Measurements from ENCODE around the gene NLGN2.

The NLGN2 gene

GRCh38 chr17:7404737-7405349, 2.8 kb upstream of the NLGN2 start:
- Histone ChIP-seq H3K9me3 (ENCODE audit: control insufficient read depth, low read length) (no peaks in the 10 kb centered on the region), H3K27ac (ENCODE audit: insufficient read depth, low read length, poor library complexity, severe bottlenecking) (peak overlapping the region; percentile 67), H3K4me1 (ENCODE audit: control insufficient read depth, insufficient read depth, low read length, poor library complexity, severe bottlenecking) (peaks cover 19% of the 10 kb centered on the region), H3K4me3 (ENCODE audit: insufficient read depth, low read depth, low read length, poor library complexity, severe bottlenecking) (peak overlapping the region; percentile 89), H3K36me3 (ENCODE audit: control insufficient read depth, insufficient read depth, low read length) (no peaks in the 10 kb centered on the region), H3K27me3 (replicated peaks; ENCODE audit: control insufficient read depth, insufficient read depth, low read length, poor library complexity, severe bottlenecking) (no peaks in the 10 kb centered on the region)
- DNase-seq = peak in 2 of 3 donors; percentile 62 to 63

GRCh38 chr17:7405350-7406234, 2.1 kb upstream of the NLGN2 start:
- DNase-seq = no peak
- Histone ChIP-seq H3K27me3 (replicated peaks; ENCODE audit: control insufficient read depth, insufficient read depth, low read length, poor library complexity, severe bottlenecking) (no peaks in the 10 kb centered on the region), H3K9me3 (ENCODE audit: control insufficient read depth, low read length) (no peaks in the 10 kb centered on the region), H3K27ac (ENCODE audit: insufficient read depth, low read length, poor library complexity, severe bottlenecking) (peak overlapping the region; percentile 67), H3K36me3 (ENCODE audit: control insufficient read depth, insufficient read depth, low read length) (no peaks in the 10 kb centered on the region), H3K4me1 (ENCODE audit: control insufficient read depth, insufficient read depth, low read length, poor library complexity, severe bottlenecking) (peaks cover 19% of the 10 kb centered on the region), H3K4me3 (ENCODE audit: insufficient read depth, low read depth, low read length, poor library complexity, severe bottlenecking) (peak overlapping the region; percentile 89)

GRCh38 chr17:7406235-7406825, 1.3 kb upstream of the NLGN2 start:
- no peak overlapping the region for H3K4me3 ChIP-seq (ENCODE audit: insufficient read depth, low read depth, low read length, poor library complexity, severe bottlenecking)
- DNase-seq = no peak
- no peaks in the 10 kb centered on the region for H3K27me3 ChIP-seq (replicated peaks; ENCODE audit: control insufficient read depth, insufficient read depth, low read length, poor library complexity, severe bottlenecking)
- peaks cover 19% of the 10 kb centered on the region for H3K4me1 ChIP-seq (ENCODE audit: control insufficient read depth, insufficient read depth, low read length, poor library complexity, severe bottlenecking)
- H3K27ac ChIP-seq (ENCODE audit: insufficient read depth, low read length, poor library complexity, severe bottlenecking) = no peak overlapping the region
- no peaks in the 10 kb centered on the region for H3K36me3 ChIP-seq (ENCODE audit: control insufficient read depth, insufficient read depth, low read length)
- no peaks in the 10 kb centered on the region for H3K9me3 ChIP-seq (ENCODE audit: control insufficient read depth, low read length)

GRCh38 chr17:7407082-7407481, 563 bp upstream of the NLGN2 start:
- Histone ChIP-seq H3K4me1 (ENCODE audit: control insufficient read depth, insufficient read depth, low read length, poor library complexity, severe bottlenecking) (peaks cover 19% of the 10 kb centered on the region), H3K4me3 (ENCODE audit: insufficient read depth, low read depth, low read length, poor library complexity, severe bottlenecking) (no peak overlapping the region), H3K27ac (ENCODE audit: insufficient read depth, low read length, poor library complexity, severe bottlenecking) (no peak overlapping the region), H3K36me3 (ENCODE audit: control insufficient read depth, insufficient read depth, low read length) (no peaks in the 10 kb centered on the region), H3K27me3 (replicated peaks; ENCODE audit: control insufficient read depth, insufficient read depth, low read length, poor library complexity, severe bottlenecking) (no peaks in the 10 kb centered on the region), H3K9me3 (ENCODE audit: control insufficient read depth, low read length) (no peaks in the 10 kb centered on the region)
- DNase-seq = no peak

- no peaks in the 10 kb centered on the region for H3K9me3 ChIP-seq (ENCODE audit: control insufficient read depth, low read length)
- H3K27me3 ChIP-seq (replicated peaks; ENCODE audit: control insufficient read depth, insufficient read depth, low read length, poor library complexity, severe bottlenecking) = no peaks in the 10 kb centered on the region
- H3K27ac ChIP-seq (ENCODE audit: insufficient read depth, low read length, poor library complexity, severe bottlenecking) = no peak overlapping the region
- H3K4me3 ChIP-seq (ENCODE audit: insufficient read depth, low read depth, low read length, poor library complexity, severe bottlenecking) = no peak overlapping the region
- no peak for DNase-seq
- peaks cover 15% of the 10 kb centered on the region for H3K4me1 ChIP-seq (ENCODE audit: control insufficient read depth, insufficient read depth, low read length, poor library complexity, severe bottlenecking)
- no peaks in the 10 kb centered on the region for H3K36me3 ChIP-seq (ENCODE audit: control insufficient read depth, insufficient read depth, low read length)
Observed at GRCh38 chr17:7408252-7408727, 645 bp downstream of the NLGN2 start.

GRCh38 chr17:7408863-7409262, 1.2 kb downstream of the NLGN2 start:
- no peaks in the 10 kb centered on the region for H3K36me3 ChIP-seq (ENCODE audit: control insufficient read depth, insufficient read depth, low read length)
- no peaks in the 10 kb centered on the region for H3K9me3 ChIP-seq (ENCODE audit: control insufficient read depth, low read length)
- H3K27ac ChIP-seq (ENCODE audit: insufficient read depth, low read length, poor library complexity, severe bottlenecking) = no peak overlapping the region
- H3K27me3 ChIP-seq (replicated peaks; ENCODE audit: control insufficient read depth, insufficient read depth, low read length, poor library complexity, severe bottlenecking) = no peaks in the 10 kb centered on the region
- no peak for DNase-seq
- H3K4me3 ChIP-seq (ENCODE audit: insufficient read depth, low read depth, low read length, poor library complexity, severe bottlenecking) = no peak overlapping the region
- peaks cover 11% of the 10 kb centered on the region for H3K4me1 ChIP-seq (ENCODE audit: control insufficient read depth, insufficient read depth, low read length, poor library complexity, severe bottlenecking)

- Histone ChIP-seq H3K36me3 (ENCODE audit: control insufficient read depth, insufficient read depth, low read length) (no peaks in the 10 kb centered on the region), H3K27ac (ENCODE audit: insufficient read depth, low read length, poor library complexity, severe bottlenecking) (no peak overlapping the region), H3K9me3 (ENCODE audit: control insufficient read depth, low read length) (no peaks in the 10 kb centered on the region), H3K4me1 (ENCODE audit: control insufficient read depth, insufficient read depth, low read length, poor library complexity, severe bottlenecking) (peaks cover 11% of the 10 kb centered on the region), H3K4me3 (ENCODE audit: insufficient read depth, low read depth, low read length, poor library complexity, severe bottlenecking) (no peak overlapping the region), H3K27me3 (replicated peaks; ENCODE audit: control insufficient read depth, insufficient read depth, low read length, poor library complexity, severe bottlenecking) (no peaks in the 10 kb centered on the region)
- no peak for DNase-seq
Observed at GRCh38 chr17:7409716-7410115, 2.1 kb downstream of the NLGN2 start.

GRCh38 chr17:7410634-7411426, 3.2 kb downstream of the NLGN2 start:
- H3K4me1 ChIP-seq (ENCODE audit: control insufficient read depth, insufficient read depth, low read length, poor library complexity, severe bottlenecking) = no peaks in the 10 kb centered on the region
- no peak overlapping the region for H3K4me3 ChIP-seq (ENCODE audit: insufficient read depth, low read depth, low read length, poor library complexity, severe bottlenecking)
- no peak overlapping the region for H3K27ac ChIP-seq (ENCODE audit: insufficient read depth, low read length, poor library complexity, severe bottlenecking)
- H3K36me3 ChIP-seq (ENCODE audit: control insufficient read depth, insufficient read depth, low read length) = no peaks in the 10 kb centered on the region
- no peak for DNase-seq
- H3K9me3 ChIP-seq (ENCODE audit: control insufficient read depth, low read length) = no peaks in the 10 kb centered on the region
- no peaks in the 10 kb centered on the region for H3K27me3 ChIP-seq (replicated peaks; ENCODE audit: control insufficient read depth, insufficient read depth, low read length, poor library complexity, severe bottlenecking)

- Histone ChIP-seq H3K4me3 (ENCODE audit: insufficient read depth, low read depth, low read length, poor library complexity, severe bottlenecking) (no peak overlapping the region), H3K4me1 (ENCODE audit: control insufficient read depth, insufficient read depth, low read length, poor library complexity, severe bottlenecking) (no peaks in the 10 kb centered on the region), H3K36me3 (ENCODE audit: control insufficient read depth, insufficient read depth, low read length) (no peaks in the 10 kb centered on the region), H3K27ac (ENCODE audit: insufficient read depth, low read length, poor library complexity, severe bottlenecking) (no peak overlapping the region), H3K9me3 (ENCODE audit: control insufficient read depth, low read length) (no peaks in the 10 kb centered on the region), H3K27me3 (replicated peaks; ENCODE audit: control insufficient read depth, insufficient read depth, low read length, poor library complexity, severe bottlenecking) (no peaks in the 10 kb centered on the region)
- DNase-seq = no peak
Observed at GRCh38 chr17:7411427-7411750, 3.7 kb downstream of the NLGN2 start.

All from effector memory CD4-positive, alpha-beta T cell (primary cell).